Astrocyte (in vitro differentiated cells and primary cell): ENCODE data around the gene EIF2AK2.

ENCODE experiments used
- CTCF ChIP-seq: IDR thresholded peaks from 2 replicates; pipeline ENCODE4 v1.5.1; 2011; ENCODE audit warnings: low read depth, mild to moderate bottlenecking, inconsistent platforms, low read length, moderate library complexity; ENCODE audit not compliant: insufficient read depth
- EZH2 ChIP-seq: IDR thresholded peaks from 2 replicates; pipeline ENCODE4 v1.6.1; 2012; ENCODE audit warnings: mild to moderate bottlenecking, low read length, inconsistent platforms; ENCODE audit not compliant: insufficient read depth

GRCh38 chr2:37098416-37099118 is 58.2 kb downstream of the EIF2AK2 start:
- TF ChIP-seq CTCF (no peak), EZH2 (no peak)
